HepG2 (cell line): ENCODE data around the gene MPV17L2. TPM values are rescaled to one million over a fixed set of nuclear protein-coding genes. Genes with fewer than 3 reads are reported as not detected.

Source experiments
- ATAC-seq: fragments of 200-7000 bp; cut with Tn5 transposase; 3 replicates; pipeline ENCODE4 v1.9.1; 2020; ENCODE audit warnings: mild to moderate bottlenecking, moderate library complexity
- BruUV-seq: library from RNA; stranded (reverse); fragments of 400-500 nt; replicated peaks from 2 replicates; lab custom pipeline; 2021; lab: Mats Ljungman, UMichigan
- CTCF ChIA-PET: fragments of 300-600 bp; formaldehyde crosslinking; extraction: SDS; loops from one replicate; lab custom pipeline; 2021; ENCODE audit warnings: low total read pairs, inconsistent platforms, low intra/inter-chr PET ratio; lab: Yijun Ruan, JAX
- POLR2A ChIA-PET: fragments of 350-600 bp; sonication (Branson Sonifier 250); formaldehyde crosslinking; loops from one replicate; lab custom pipeline; 2020; ENCODE audit warnings: antibody characterized with exemption, inconsistent platforms; lab: Yijun Ruan, JAX
- DNase-seq: peaks from one replicate; pipeline ENCODE4 v3.0.0-alpha.2; 2015; ENCODE audit warnings: low spot score
- FAIRE-seq: peaks from 3 replicates; lab custom pipeline; 2011; peaks lifted over from hg19 to GRCh38; lab: Jason Lieb, UNC
- H2AFZ ChIP-seq: one replicate; pipeline ENCODE4 v1.6.1; 2011; ENCODE audit warnings: low read length, inconsistent platforms
- H3K27ac ChIP-seq: fragments of 300-600 bp; 3 replicates; pipeline ENCODE4 v1.8.0; 2011; ENCODE audit warnings: mixed run types, mild to moderate bottlenecking, mixed read lengths, low read length, inconsistent platforms; ENCODE audit not compliant: insufficient read depth; ENCODE audit errors: extremely low read length
- H3K27me3 ChIP-seq, 2 experiments: fragments of 200-600 bp in 1 of 2; 2 replicates in 1 of 2; 3 replicates in 1 of 2; pipeline versions ENCODE4 v1.6.0 to v1.8.0; 2011; ENCODE audit warnings: low read length in 2 of 2, mild to moderate bottlenecking in 2 of 2, moderate library complexity in 2 of 2, inconsistent platforms in 1 of 2; ENCODE audit not compliant: insufficient read depth in 2 of 2, control insufficient read depth in 1 of 2
- H3K36me3 ChIP-seq, 2 experiments: fragments of 200-600 bp in 1 of 2; replicated peaks in 1 of 2; 2 replicates in 1 of 2; 3 replicates in 1 of 2; pipeline versions ENCODE4 v1.5.1 to v1.8.0; 2011; ENCODE audit warnings: low read length in 2 of 2, inconsistent platforms in 1 of 2; ENCODE audit not compliant: insufficient read depth in 2 of 2, control insufficient read depth in 1 of 2
- H3K4me1 ChIP-seq: 2 replicates; pipeline ENCODE4 v1.5.1; 2012; ENCODE audit warnings: low read length, inconsistent platforms; ENCODE audit not compliant: insufficient read depth
- H3K4me2 ChIP-seq: 2 replicates; pipeline ENCODE4 v1.6.0; 2011; ENCODE audit warnings: low read depth, low read length, inconsistent platforms
- H3K4me3 ChIP-seq, 3 experiments: fragments of 200-600 bp in 1 of 3; sonication (generic), shearing (Covaris generic) in 1 of 3; replicated peaks in 1 of 3; 2 replicates each; pipeline ENCODE4 v1.5.1; 2011 to 2016; ENCODE audit warnings: low read length in 3 of 3, inconsistent platforms in 2 of 3, low read depth in 2 of 3, mild to moderate bottlenecking in 2 of 3, control low read depth in 1 of 3, mixed read lengths in 1 of 3; ENCODE audit not compliant: insufficient read depth in 1 of 3
- H3K79me2 ChIP-seq: one replicate; pipeline ENCODE4 v1.6.1; 2011; ENCODE audit warnings: low read length, inconsistent platforms; ENCODE audit not compliant: insufficient read depth
- H3K9ac ChIP-seq: 2 replicates; pipeline ENCODE4 v1.6.0; 2011; ENCODE audit warnings: mild to moderate bottlenecking, low read depth, low read length, inconsistent platforms; ENCODE audit not compliant: insufficient read depth
- H3K9me3 ChIP-seq: 2 replicates; pipeline ENCODE4 v1.5.1; 2012; ENCODE audit warnings: mild to moderate bottlenecking, low read length
- H4K20me1 ChIP-seq: 2 replicates; pipeline ENCODE4 v1.6.0; 2011; ENCODE audit warnings: inconsistent platforms, mild to moderate bottlenecking, low read length, moderate library complexity; ENCODE audit not compliant: insufficient read depth
- HES4 ChIP-seq: sonication (generic); formaldehyde crosslinking; IDR thresholded peaks from 2 replicates; pipeline ENCODE4 v1.9.0; 2021; ENCODE audit warnings: mild to moderate bottlenecking, missing genetic modification reagents, borderline replicate concordance
- NFE2L1 ChIP-seq: sonication (generic); formaldehyde crosslinking; IDR thresholded peaks from 2 replicates; pipeline ENCODE4 v1.4.0; 2020; ENCODE audit warnings: missing genetic modification reagents, mild to moderate bottlenecking, borderline replicate concordance
- RAD21 ChIP-seq: fragments of 450-650 bp; formaldehyde crosslinking; IDR thresholded peaks from 2 replicates; pipeline ENCODE4 v1.5.0; 2020; ENCODE audit warnings: mild to moderate bottlenecking
- ZNF501 ChIP-seq: sonication (generic); formaldehyde crosslinking; IDR thresholded peaks from 2 replicates; pipeline ENCODE4 v1.5.1; 2020; ENCODE audit warnings: mild to moderate bottlenecking, moderate library complexity, missing genetic modification reagents
- WGBS: methylation state at CpG from one replicate; pipeline ENCODE4 v1.1.6; 2017; ENCODE audit warnings: low lambda C conversion rate; 5-methylcytosine and 5-hydroxymethylcytosine counted together
- in situ Hi-C: cut with HindIII; loops from 2 replicates; pipeline ENCODE4 v1.10.0; 2017; ENCODE audit warnings: low pct_unique_long_range_greater_than_20kb; ENCODE audit not compliant: extremely low pct_ligation_motif_present
- intact Hi-C: fragments of 100-400 bp; cut with micrococcal nuclease; formaldehyde crosslinking; loops from one replicate; pipeline ENCODE4 v1.10.0; 2022; ENCODE audit not compliant: unreplicated experiment
- polyA plus RNA-seq, 8 experiments: library from polyadenylated mRNA; depleted of rRNA in 3 of 8; stranded (reverse) in 7 of 8; unstranded in 1 of 8; fragments of >200 nt; fragmentation: Illumina TruSeq in 4 of 8; extraction: Trizol in 4 of 8; gene quantifications; 2 replicates each; pipeline versions ENCODE4 v1.2.1 to v1.2.3, GENCODE V29; 2011 to 2016; ENCODE audit warnings: low read depth in 4 of 8, missing spikeins in 1 of 8, mixed read lengths in 1 of 8; ENCODE audit not compliant: insufficient read depth in 1 of 8
- total RNA-seq, 5 experiments: library from RNA; depleted of rRNA; stranded (reverse); fragments of >200 nt; fragmentation: Illumina TruSeq; extraction: Trizol; gene quantifications; 2 replicates each; pipeline ENCODE4 v1.2.3, GENCODE V29; 2016; ENCODE audit warnings: low read depth in 1 of 5
- TF ChIP-seq, protein P1 (sequence below): IDR thresholded peaks from 2 replicates; pipeline ENCODE4 v1.6.1; 2016; ENCODE audit warnings: missing genetic modification reagents, missing compliant biosample characterization
- TF ChIP-seq, protein P2 (sequence below): sonication (generic); formaldehyde crosslinking; IDR thresholded peaks from 2 replicates; pipeline ENCODE4 v1.4.0; 2020; ENCODE audit warnings: missing genetic modification reagents; ENCODE audit errors: not compliant biosample characterization
- TF ChIP-seq, protein P3 (sequence below): sonication (generic); formaldehyde crosslinking; IDR thresholded peaks from 2 replicates; pipeline ENCODE4 v1.4.0; 2020; ENCODE audit warnings: missing genetic modification reagents

MPV17L2 gene
- total and polyA plus RNA-seq, 2 of the 13 experiments (the other 11 are each of a cell fraction or from before 2014, with no cell fraction given) = 13.6 to 16.7 TPM

GRCh38 chr19:18216789-18217188, 23.8 kb downstream of the MPV17L2 start:
- H2AFZ ChIP-seq = no peak overlapping the region
- FAIRE-seq (no peak), DNase-seq (no peak), ATAC-seq (no peak)
- 91% methylated on average over 7 of the region's 8 CpGs for WGBS
- no peaks in the 10 kb centered on the region for H3K9me3 ChIP-seq
- H3K36me3 ChIP-seq = no peaks in the 10 kb centered on the region
- no peak overlapping the region for H3K4me2 ChIP-seq
- peaks cover 4 to 15% of the 10 kb centered on the region in 2 experiments; a peak in 3 of 5 replicates for H3K27me3 ChIP-seq
- intact Hi-C loops = no loop called here
- POLR2A ChIA-PET = no interaction called here
- CTCF ChIA-PET = no interaction called here
- in situ Hi-C loops = no loop called here
- no peak overlapping the region for H3K4me3 ChIP-seq
- H3K79me2 ChIP-seq = no peaks in the 10 kb centered on the region
- no peaks in the 10 kb centered on the region for H4K20me1 ChIP-seq
- TF ChIP-seq, protein P1, sequence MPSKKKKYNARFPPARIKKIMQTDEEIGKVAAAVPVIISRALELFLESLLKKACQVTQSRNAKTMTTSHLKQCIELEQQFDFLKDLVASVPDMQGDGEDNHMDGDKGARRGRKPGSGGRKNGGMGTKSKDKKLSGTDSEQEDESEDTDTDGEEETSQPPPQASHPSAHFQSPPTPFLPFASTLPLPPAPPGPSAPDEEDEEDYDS = no peak
- TF ChIP-seq, protein P2, sequence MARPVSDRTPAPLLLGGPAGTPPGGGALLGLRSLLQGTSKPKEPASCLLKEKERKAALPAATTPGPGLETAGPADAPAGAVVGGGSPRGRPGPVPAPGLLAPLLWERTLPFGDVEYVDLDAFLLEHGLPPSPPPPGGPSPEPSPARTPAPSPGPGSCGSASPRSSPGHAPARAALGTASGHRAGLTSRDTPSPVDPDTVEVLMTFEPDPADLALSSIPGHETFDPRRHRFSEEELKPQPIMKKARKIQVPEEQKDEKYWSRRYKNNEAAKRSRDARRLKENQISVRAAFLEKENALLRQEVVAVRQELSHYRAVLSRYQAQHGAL (CRISPR knock-in tag) = no peak
- no peak for TF ChIP-seq HES4
- no peak for TF ChIP-seq NFE2L1 (CRISPR knock-in tag)
- TF ChIP-seq ZNF501 (CRISPR knock-in tag) = no peak
- TF ChIP-seq, protein P3, sequence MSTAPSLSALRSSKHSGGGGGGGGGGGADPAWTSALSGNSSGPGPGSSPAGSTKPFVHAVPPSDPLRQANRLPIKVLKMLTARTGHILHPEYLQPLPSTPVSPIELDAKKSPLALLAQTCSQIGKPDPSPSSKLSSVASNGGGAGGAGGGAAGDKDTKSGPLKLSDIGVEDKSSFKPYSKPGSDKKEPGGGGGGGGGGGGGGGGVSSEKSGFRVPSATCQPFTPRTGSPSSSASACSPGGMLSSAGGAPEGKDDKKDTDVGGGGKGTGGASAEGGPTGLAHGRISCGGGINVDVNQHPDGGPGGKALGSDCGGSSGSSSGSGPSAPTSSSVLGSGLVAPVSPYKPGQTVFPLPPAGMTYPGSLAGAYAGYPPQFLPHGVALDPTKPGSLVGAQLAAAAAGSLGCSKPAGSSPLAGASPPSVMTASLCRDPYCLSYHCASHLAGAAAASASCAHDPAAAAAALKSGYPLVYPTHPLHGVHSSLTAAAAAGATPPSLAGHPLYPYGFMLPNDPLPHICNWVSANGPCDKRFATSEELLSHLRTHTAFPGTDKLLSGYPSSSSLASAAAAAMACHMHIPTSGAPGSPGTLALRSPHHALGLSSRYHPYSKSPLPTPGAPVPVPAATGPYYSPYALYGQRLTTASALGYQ (CRISPR knock-in tag) = no peak
- TF ChIP-seq RAD21 (CRISPR knock-in tag) = no peak
- TF ChIP-seq, all 625 proteins: peak for 0
- Histone ChIP-seq H3K4me1 (peaks cover 8% of the 10 kb centered on the region), H3K27ac (no peak overlapping the region), H3K9ac (no peak overlapping the region)
- no TSS peak for BruUV-seq
